NCI-H2081 (cell line): ENCODE measurements around the gene WNK2.

Experiments
- DNase-seq, 2 experiments: peaks; one replicate each; lab custom pipeline; 2025; lab: John Stamatoyannopoulos, UW

Gene WNK2

GRCh38 chr9:93266521-93267001, 82.6 kb downstream of the WNK2 start:
- no peak for DNase-seq

DNA sequence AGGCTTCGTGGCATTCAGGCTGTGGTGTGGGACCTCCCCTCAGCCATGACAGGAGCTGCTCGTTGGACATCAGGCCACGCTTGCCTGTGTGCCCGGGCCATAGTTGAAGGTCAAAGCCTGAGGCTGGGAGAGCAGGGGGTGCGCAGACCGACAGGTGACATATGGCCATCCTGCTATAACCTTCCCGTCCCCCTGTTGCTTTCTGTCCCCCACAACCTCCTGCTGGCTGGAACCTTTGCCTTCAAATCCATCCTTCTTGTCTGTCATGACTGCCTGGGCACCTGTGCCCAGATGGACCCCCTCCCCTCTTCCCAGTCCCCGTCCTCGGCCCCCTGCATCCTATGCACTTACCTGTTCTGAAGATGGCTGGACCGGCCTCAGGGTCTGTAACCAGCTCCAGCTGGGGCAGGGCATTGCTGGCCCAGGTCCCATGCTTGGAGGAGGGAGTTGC, 83.2 kb downstream of the WNK2 start:
- DNase-seq, result no peak

DNA sequence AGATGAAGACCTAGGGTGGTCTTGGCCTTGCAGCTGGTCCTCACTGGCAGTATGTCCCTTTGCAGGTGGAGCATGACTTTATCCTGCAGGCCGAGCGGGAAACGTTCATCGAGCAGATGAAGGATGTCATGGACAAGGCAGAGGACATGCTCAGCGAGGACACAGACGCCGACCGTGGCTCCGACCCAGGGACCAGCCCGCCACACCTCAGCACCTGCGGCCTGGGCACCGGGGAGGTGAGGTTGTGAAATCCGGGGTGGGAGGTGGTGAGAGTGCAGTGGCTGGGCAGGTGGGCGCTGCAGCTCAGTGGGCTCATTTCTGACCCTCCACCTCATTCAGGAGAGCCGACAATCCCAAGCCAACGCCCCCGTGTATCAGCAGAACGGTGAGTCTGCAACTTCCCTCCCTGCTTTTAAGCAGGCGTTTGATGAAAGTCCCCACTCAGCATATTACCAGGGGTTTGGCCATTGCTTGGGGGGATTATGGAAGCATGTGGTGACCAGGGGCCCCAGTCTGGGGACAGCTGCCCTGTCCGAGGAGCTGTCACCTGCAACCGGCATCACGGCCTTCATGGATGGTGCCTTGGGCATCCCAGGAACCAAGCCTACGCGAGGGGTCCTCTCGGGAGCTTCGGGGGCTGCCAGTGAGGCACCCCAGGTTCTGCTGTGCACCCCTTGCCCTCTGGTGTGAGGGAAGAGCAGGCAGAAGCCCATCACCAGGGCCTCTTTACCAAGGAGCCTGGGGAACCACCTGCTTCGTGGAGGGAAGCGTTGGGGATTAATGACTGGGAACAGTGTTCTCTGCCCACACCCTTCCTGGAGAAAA, 84.0 kb downstream of the WNK2 start:
- no peak for DNase-seq

DNA sequence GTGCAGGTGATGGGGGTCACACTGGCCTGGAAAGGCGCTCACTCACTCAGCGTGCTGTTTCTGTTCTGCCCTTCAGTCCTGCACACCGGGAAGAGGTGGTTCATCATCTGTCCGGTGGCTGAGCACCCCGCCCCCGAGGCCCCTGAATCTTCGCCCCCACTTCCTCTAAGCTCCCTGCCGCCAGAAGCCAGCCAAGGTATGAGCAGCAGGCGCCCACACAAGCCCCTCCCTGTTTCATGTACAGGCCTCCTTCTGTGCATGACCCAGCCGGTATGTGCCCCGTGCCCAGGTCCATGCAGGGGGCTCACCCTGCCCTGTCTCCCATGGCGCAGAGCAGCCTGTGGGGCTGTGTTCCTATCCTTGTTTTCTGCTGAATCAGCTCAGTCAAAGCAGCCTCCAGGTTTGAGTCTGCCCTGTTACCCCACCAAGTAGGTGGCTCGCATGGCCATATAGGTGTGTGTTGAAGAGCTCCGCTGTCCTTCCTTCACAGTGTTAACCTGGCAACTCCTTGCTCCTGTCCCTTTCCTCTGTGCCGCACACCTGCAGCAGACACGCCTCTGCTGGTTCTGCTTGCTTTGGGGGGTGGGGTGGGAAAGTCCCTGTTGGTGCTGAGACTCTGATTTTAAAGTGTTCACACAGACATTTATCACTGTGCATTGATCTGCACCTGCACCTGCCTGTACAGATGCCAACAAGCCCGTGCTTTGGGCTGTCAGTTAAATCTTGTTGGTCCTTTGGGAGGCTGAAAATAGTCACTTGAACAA, 84.8 kb downstream of the WNK2 start:
- DNase-seq, result peak; percentile 44 to 81

GRCh38 chr9:93270976-93271375, 87.0 kb downstream of the WNK2 start:
- DNase-seq, result no peak

- DNase-seq, result no peak
These were observed 93.0 kb downstream of the WNK2 start for GRCh38 chr9:93276973-93277372.

DNA sequence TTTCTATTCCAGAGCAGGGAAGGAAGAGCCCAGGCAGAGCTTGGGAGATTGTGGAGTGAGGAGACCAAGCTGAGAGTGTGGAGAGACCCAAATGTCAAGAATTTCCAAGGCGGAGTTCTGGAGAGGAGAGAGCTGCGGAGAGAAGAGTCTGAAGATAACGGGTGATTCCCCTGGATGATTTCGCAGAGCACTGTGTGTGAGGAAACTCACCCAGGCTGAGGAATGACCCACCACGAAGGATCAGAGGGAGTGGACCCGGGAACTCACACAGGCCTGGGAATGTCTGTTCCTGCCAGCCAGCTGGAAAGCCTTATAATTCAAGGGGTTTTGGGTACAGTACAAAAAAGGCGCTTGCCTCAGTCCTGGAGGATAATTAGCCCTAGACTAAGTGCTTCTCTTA, 94.2 kb downstream of the WNK2 start:
- DNase-seq, result no peak

- no peak for DNase-seq
These were observed 96.8 kb downstream of the WNK2 start for GRCh38 chr9:93280661-93281259.

GRCh38 chr9:93286252-93287188, 102.6 kb downstream of the WNK2 start:
- DNase-seq, result peak in 1 of 2 experiments; percentile 1

- no peak for DNase-seq
These were observed 103.2 kb downstream of the WNK2 start for GRCh38 chr9:93287189-93287552.

DNA sequence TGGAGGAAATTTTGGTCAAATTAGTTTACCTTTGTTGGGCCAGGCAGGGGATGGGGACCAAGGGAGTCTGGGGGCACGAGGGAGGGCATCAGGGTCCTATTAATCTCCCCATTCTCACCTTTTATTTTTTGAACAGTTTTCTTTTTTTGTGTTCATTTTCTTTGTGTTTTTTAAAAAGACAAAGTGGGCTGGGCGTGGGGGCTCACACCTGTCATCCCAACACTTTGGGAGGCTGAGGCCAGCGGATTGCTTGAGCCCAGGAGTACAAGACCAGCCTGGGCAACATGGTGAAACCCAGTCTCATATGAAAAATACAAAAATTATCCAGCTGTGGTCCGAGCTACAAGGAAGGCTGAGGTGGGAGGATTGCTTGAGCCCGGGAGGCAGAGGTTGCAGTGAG, 103.7 kb downstream of the WNK2 start:
- no peak for DNase-seq

DNA sequence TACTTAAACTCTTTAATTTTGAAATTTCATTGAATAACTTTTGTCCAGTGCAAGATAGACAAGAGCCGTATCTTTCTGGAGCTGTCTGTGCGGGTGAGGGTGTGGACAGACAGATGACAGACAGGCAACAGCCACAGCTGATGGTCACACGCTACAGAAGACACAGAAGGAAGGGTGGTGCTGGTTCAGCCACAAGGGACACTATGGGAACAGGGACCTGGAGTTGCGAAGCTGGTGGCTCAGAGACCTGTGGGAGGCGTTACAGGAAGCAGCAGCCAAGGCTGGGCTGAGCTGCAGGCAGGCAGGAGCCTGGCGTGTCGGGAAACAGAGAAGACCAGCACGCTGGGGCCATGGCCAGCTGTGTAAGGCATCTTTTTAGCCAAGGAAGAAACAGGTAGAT, 104.4 kb downstream of the WNK2 start:
- no peak for DNase-seq

DNA sequence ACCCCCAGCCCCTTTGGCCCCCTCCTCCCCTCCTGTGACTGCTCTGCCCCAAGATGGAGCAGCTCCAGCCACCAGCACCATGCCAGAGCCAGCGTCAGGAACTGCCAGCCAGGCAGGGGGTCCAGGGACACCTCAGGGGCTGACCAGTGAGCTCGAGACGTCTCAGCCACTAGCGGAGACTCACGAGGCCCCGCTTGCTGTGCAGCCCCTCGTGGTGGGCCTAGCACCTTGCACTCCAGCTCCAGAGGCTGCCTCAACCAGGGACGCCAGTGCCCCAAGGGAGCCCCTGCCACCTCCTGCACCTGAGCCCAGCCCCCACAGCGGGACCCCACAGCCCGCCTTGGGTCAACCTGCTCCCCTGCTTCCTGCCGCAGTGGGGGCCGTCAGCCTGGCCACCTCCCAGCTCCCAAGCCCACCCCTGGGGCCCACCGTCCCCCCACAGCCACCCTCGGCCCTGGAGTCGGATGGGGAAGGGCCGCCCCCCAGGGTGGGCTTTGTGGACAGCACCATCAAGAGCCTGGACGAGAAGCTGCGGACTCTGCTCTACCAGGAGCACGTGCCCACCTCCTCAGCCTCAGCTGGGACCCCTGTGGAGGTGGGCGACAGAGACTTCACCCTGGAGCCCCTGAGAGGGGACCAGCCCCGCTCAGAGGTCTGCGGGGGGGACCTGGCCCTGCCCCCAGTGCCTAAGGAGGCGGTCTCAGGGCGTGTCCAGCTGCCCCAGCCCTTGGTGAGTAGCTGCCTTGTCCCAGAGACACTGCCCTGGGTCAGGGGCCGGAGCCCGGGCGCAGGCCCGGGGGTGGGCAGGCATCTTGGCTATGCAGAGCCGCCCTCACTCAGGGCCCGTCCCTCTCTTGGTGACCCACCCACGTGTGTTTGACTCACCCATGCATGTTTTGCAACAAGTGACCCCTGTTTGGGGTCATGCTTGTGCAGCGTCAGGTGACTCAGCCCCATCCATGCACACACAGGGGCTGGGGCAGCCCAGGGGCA, 105.2 kb downstream of the WNK2 start:
- DNase-seq, result no peak

DNA sequence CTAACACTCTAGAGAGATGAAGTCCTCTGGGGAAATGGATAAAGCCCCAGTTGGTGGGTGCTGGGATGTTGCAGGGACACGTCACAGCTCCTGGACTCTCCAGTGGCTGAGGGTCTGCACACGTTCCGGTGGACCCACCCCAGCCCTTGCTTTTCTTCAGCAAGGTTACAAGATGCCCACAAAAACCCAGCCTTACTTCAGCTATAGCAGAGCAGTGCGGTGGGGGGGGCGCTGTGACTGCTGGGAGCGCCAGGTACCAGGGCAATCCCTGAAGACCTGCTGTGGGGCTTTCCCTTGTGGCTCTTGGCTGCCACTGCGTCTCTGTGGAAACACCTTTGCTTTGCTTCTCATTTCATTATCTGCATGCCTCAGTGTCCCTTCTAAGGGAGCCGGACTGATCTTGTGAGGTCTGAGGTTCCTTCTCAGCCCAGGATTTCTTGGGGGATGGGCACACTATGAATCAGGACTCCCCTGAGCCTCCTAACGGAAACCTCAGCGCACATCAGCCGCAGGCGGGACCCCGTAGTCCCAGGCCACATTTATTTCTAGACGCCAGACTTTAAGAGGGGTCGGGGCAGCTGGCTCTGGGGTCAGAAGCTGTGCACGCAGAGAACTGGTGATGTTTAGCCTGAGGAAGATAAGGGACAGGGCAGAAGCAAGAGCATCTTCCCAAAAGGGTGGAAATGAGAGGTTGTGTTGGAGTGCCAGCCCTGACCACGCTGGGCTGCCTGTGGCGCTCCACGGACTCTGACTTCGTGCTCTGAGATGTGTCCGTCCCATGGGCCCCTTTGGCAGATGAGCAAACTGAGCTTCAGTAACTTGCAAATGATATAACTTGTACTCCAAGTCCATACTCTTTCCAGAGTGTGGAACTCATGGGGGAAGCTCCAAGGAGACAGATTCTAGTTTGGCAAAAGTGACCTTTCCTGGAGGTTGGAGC, 106.8 kb downstream of the WNK2 start:
- DNase-seq, result no peak

DNA sequence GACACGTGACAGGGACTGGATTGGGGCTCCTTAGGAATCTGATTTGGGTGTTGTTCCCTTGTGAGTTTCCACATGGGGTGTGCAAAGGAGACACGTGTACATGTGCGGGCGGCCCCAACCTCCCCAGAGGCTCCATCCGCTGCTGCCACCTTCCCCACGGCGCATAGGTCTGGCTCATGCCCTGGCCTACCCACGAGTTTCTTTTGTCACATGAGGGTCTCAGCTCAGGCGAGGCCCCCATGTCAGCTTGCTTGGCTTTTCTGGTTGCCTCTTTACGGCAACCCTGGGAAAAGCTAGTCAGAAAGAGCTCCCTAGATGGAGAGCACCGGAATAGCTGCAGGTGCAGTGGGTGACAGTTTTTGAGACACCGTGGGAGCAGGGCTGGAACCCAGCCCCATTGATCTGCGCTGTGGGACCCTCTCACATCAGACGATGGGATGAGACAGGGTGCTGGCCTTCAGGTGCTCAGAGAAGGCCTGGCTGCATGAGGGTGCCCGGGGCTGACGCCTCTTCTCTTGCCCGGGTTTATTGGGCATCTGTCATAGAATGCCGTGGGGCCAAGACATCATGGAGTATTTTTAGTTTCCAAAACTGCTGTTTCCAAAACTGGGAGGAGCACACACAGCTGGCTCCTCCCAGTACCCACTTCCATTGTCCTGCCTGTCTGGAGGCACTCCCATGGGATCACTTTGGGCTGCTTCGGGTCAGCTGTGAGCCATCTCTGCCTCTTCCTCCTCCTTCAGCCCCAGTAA, 107.8 kb downstream of the WNK2 start:
- no peak for DNase-seq

GRCh38 chr9:93292288-93292615, 108.3 kb downstream of the WNK2 start:
- no peak for DNase-seq

GRCh38 chr9:93292664-93293328, 108.9 kb downstream of the WNK2 start:
- DNase-seq, result no peak

DNA sequence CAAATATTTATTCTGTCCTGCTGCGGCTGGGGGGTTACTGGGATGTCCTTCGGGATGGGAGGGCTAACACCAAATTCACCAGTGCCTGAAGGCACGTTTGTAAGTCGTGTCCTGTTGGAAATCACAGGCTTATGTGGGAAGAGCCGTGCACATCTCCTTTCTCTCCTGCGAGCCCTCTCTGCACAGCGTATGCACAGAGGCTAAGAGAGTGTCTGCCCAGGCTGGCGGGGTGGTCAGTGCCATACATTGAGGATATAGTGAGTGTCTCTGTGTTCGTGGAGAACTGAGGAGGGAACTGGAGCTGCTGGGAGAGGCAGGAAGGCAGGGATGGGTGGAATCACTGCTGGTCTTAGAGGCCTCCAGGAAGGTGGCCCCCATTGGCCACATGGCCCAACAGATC, 110.1 kb downstream of the WNK2 start:
- no peak for DNase-seq
